ENCODE results near the gene POU3F1. TPM values are rescaled to one million over a fixed set of nuclear protein-coding genes. Genes with fewer than 3 reads are reported as not detected.

Gene POU3F1
- total RNA-seq, 1 experiment from 2014 or later: 5.8 TPM

GRCh38 chr1:38075191-38075590 lies 28.6 kb upstream of the POU3F1 start:
- Histone ChIP-seq H4K8ac (replicated peaks; ENCODE audit: insufficient read length, low read depth, low read length) (no peak overlapping the region), H3K79me2 (ENCODE audit: insufficient read depth, low read length) (no peaks in the 10 kb centered on the region), H2BK15ac (ENCODE audit: low read depth, low read length) (no peak overlapping the region), H3K79me1 (ENCODE audit: insufficient read depth, low read depth, low read length, poor library complexity, severe bottlenecking) (no peaks in the 10 kb centered on the region), H3T11ph (ENCODE audit: low read length) (no peak overlapping the region), H3K9ac (ENCODE audit: extremely low read depth, insufficient read length, low read length) (no peak overlapping the region), H2BK12ac (ENCODE audit: insufficient read length, low read depth, low read length) (no peak overlapping the region), H3K9me3 (ENCODE audit: control insufficient read depth, low read depth, low read length) (no peaks in the 10 kb centered on the region), H3K23ac (ENCODE audit: insufficient read length, low read depth, low read length) (no peak overlapping the region), H3K4ac (ENCODE audit: low read depth, low read length) (no peak overlapping the region), H3K4me2 (ENCODE audit: insufficient read depth, insufficient read length, low read length) (no peak overlapping the region), H3K18ac (ENCODE audit: insufficient read length, low read depth, low read length) (no peak overlapping the region), H4K20me1 (ENCODE audit: control insufficient read depth, insufficient read depth, insufficient read length) (no peaks in the 10 kb centered on the region), H2BK20ac (ENCODE audit: low read depth, low read length, poor library complexity, severe bottlenecking) (no peak overlapping the region), H2AK5ac (ENCODE audit: insufficient read length, low read length) (no peak overlapping the region), H2AFZ (ENCODE audit: low read length) (no peak overlapping the region), H3K14ac (ENCODE audit: insufficient read depth, low read length) (no peak overlapping the region; the same call in 1 of the 2 replicates), H4K5ac (ENCODE audit: insufficient read length, low read depth, low read length) (no peak overlapping the region), H2BK120ac (ENCODE audit: low read depth, low read length, poor library complexity, severe bottlenecking) (no peak overlapping the region), H3K23me2 (ENCODE audit: insufficient read length, low read depth, low read length, poor library complexity, severe bottlenecking) (no peaks in the 10 kb centered on the region), H2BK5ac (ENCODE audit: insufficient read length, low read length) (no peak overlapping the region), H3K4me1 (ENCODE audit: insufficient read depth, low read length) (no peaks in the 10 kb centered on the region; the same call in none of the 2 replicates), H3K56ac (ENCODE audit: insufficient read length, low read depth, low read length) (no peak overlapping the region), H3K27ac (ENCODE audit: insufficient read length, low read depth, low read length) (no peak overlapping the region), H4K91ac (ENCODE audit: insufficient read length, low read depth, low read length) (no peak overlapping the region), H3K27me3 (ENCODE audit: insufficient read depth, low read length) (no peaks in the 10 kb centered on the region)
- Mint-ChIP-seq H3K36me3 (ENCODE audit: insufficient read depth in 1 of 3, low read depth in 3 of 3) (peaks cover 1 to 4% (median 3%) of the 10 kb centered on the region in 3 experiments; a peak in 3 of 7 replicates), H3K9me3 (no peaks in the 10 kb centered on the region; a peak in 1 of 5 replicates), H3K4me3 (no peak overlapping the region), H3K27me3 (ENCODE audit: low read depth) (no peaks in the 10 kb centered on the region; the same call in 1 of the 2 replicates), H3K4me1 (peaks cover 31 to 42% of the 10 kb centered on the region in 2 experiments), H3K27ac (no peak overlapping the region)
- no peak for TF ChIP-seq CTCF (conservative IDR thresholded peaks at IDR 0.05)
- no CpG with 5 or more reads among the region's 5 CpGs for WGBS (ENCODE audit: extremely low coverage, insufficient read length, low lambda C conversion rate)
- no peak for DNase-seq

All from H9 (cell line).